Gastrocnemius medialis (tissue), 4 donors: ENCODE results near the gene LEF1.

Source experiments
- POLR2A ChIP-seq, 2 donors: fragments of 450-650 bp; IDR thresholded peaks; one replicate each; pipeline ENCODE4 v1.6.1; 2017; ENCODE audit warnings: antibody characterized with exemption in 2 of 2, mild to moderate bottlenecking in 2 of 2, moderate library complexity in 2 of 2
- TF ChIP-seq, protein P1 (sequence below), 5 experiments: fragments of 450-650 bp in 3 of 5; fragments of 200-600 bp in 2 of 5; sonication (generic) in 2 of 5; IDR thresholded peaks in 4 of 5; conservative IDR thresholded peaks in 1 of 5; 1 replicate in 4 of 5; 2 replicates in 1 of 5; pipeline ENCODE4 v1.5.1; 2016 to 2019; ENCODE audit warnings: antibody characterized with exemption in 5 of 5, mild to moderate bottlenecking in 3 of 5, moderate library complexity in 3 of 5

DNA sequence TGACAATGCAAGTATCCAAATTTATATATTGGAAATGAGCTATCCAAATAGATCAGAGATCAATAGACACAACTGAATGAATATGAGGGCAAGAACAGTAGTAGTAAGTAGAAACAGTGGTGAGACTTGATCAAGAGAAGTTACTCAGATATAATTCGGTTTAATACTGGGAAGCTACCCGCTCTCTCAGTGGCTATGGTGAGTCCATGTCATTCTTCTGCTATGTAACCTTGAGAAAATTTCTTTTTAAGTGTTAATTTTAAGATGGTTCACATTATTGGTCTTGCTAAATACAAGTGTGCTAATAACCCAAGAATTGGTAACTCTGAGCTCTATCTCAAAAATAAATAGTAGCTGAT, 53.6 kb downstream of the LEF1 start:
- TF ChIP-seq, protein P1, sequence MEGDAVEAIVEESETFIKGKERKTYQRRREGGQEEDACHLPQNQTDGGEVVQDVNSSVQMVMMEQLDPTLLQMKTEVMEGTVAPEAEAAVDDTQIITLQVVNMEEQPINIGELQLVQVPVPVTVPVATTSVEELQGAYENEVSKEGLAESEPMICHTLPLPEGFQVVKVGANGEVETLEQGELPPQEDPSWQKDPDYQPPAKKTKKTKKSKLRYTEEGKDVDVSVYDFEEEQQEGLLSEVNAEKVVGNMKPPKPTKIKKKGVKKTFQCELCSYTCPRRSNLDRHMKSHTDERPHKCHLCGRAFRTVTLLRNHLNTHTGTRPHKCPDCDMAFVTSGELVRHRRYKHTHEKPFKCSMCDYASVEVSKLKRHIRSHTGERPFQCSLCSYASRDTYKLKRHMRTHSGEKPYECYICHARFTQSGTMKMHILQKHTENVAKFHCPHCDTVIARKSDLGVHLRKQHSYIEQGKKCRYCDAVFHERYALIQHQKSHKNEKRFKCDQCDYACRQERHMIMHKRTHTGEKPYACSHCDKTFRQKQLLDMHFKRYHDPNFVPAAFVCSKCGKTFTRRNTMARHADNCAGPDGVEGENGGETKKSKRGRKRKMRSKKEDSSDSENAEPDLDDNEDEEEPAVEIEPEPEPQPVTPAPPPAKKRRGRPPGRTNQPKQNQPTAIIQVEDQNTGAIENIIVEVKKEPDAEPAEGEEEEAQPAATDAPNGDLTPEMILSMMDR (IDR thresholded peaks at IDR 0.05 in 4 of 5, conservative IDR thresholded peaks at IDR 0.05 in 1 of 5): no peak
- TF ChIP-seq POLR2A (IDR thresholded peaks at IDR 0.05): no peak
